HCT116 (cell line): ENCODE results near the gene PFDN2. TPM values are rescaled to one million over a fixed set of nuclear protein-coding genes. Genes with fewer than 3 reads are reported as not detected.

Experiments
- ATAC-seq: fragments of 200-7000 bp; cut with Tn5 transposase; 2 replicates; pipeline ENCODE4 v1.9.1; 2020; ENCODE audit warnings: mild to moderate bottlenecking, moderate library complexity
- BruUV-seq: library from RNA; stranded (reverse); fragments of 400-500 nt; replicated peaks from 2 replicates; lab custom pipeline; 2021; lab: Mats Ljungman, UMichigan
- CTCF ChIA-PET: fragments of 300-600 bp; sonication (Branson Sonifier 250); formaldehyde crosslinking; loops from one replicate; lab custom pipeline; 2021; ENCODE audit warnings: antibody characterized with exemption; lab: Charles Lee
- POLR2A ChIA-PET: fragments of 300-600, 350-600 bp; sonication (Branson Sonifier 250); formaldehyde crosslinking; loops from one replicate; lab custom pipeline; 2021; ENCODE audit warnings: antibody characterized with exemption; lab: Charles Lee
- RAD21 ChIA-PET, 2 experiments: fragments of 300-600 bp; sonication (Branson Sonifier 250); formaldehyde crosslinking; loops; one replicate each; lab custom pipeline; 2023; ENCODE audit warnings: low total read pairs in 2 of 2; ENCODE audit not compliant: uncharacterized antibody in 2 of 2, unreplicated experiment in 2 of 2, low non-redundant PET in 1 of 2; lab: Charles Lee
- DNase-seq: peaks from one replicate; pipeline ENCODE4 v3.0.0-alpha.2; 2010; ENCODE audit warnings: low read depth, low spot score
- H2AFZ ChIP-seq: fragments of 200-600 bp; shearing (Covaris generic), sonication (generic); 2 replicates; pipeline ENCODE4 v1.6.1; 2017; ENCODE audit warnings: low read depth, mixed run types, mixed read lengths, antibody characterized with exemption, low read length; ENCODE audit not compliant: poor library complexity, severe bottlenecking
- H3K27ac ChIP-seq: 2 replicates; pipeline ENCODE4 v1.5.1; 2012; ENCODE audit warnings: low read depth, low read length
- H3K27me3 ChIP-seq: fragments of 200-600 bp; sonication (generic); 2 replicates; pipeline ENCODE4 v1.6.1; 2016; ENCODE audit warnings: mixed run types, low read length, mixed read lengths; ENCODE audit not compliant: insufficient read depth
- H3K36me3 ChIP-seq, 2 experiments: fragments of 200-500 bp in 1 of 2; fragments of 200-600 bp in 1 of 2; sonication (Bioruptor generic) in 1 of 2; sonication (generic) in 1 of 2; 2 replicates each; pipeline versions ENCODE4 v1.5.1 to v1.6.1; 2014 to 2016; ENCODE audit warnings: low read length in 2 of 2, inconsistent platforms in 1 of 2, mixed read lengths in 1 of 2, mixed run types in 1 of 2; ENCODE audit not compliant: insufficient read depth in 2 of 2, control insufficient read depth in 1 of 2
- H3K4me1 ChIP-seq, 2 experiments: fragments of 200-600 bp in 1 of 2; sonication (generic) in 1 of 2; 2 replicates each; pipeline versions ENCODE4 v1.5.1 to v1.6.1; 2012 to 2017; ENCODE audit warnings: low read length in 2 of 2, inconsistent platforms in 1 of 2, mild to moderate bottlenecking in 1 of 2, mixed read lengths in 1 of 2, mixed run types in 1 of 2, moderate library complexity in 1 of 2; ENCODE audit not compliant: insufficient read depth in 2 of 2, control insufficient read depth in 1 of 2
- H3K4me2 ChIP-seq: fragments of 200-600 bp; sonication (generic); 2 replicates; pipeline ENCODE4 v1.6.1; 2017; ENCODE audit warnings: mixed run types, low read length, mixed read lengths
- H3K4me3 ChIP-seq, 2 experiments: fragments of 200-600 bp in 1 of 2; sonication (generic) in 1 of 2; replicated peaks in 1 of 2; 2 replicates each; pipeline ENCODE4 v1.5.1; 2011 to 2016; ENCODE audit warnings: low read length in 2 of 2, control low read depth in 1 of 2, low read depth in 1 of 2, mild to moderate bottlenecking in 1 of 2, mixed read lengths in 1 of 2, mixed run types in 1 of 2
- H3K79me2 ChIP-seq: fragments of 200-600 bp; sonication (generic); 2 replicates; pipeline ENCODE4 v1.6.1; 2017; ENCODE audit warnings: mild to moderate bottlenecking, mixed run types, low read length, moderate library complexity, mixed read lengths; ENCODE audit not compliant: insufficient read depth
- H3K9ac ChIP-seq: fragments of 200-600 bp; sonication (generic); 2 replicates; pipeline ENCODE4 v1.6.1; 2016; ENCODE audit warnings: low read length, mixed read lengths
- H3K9me2 ChIP-seq: fragments of 200-600 bp; sonication (generic), shearing (Covaris generic); 2 replicates; pipeline ENCODE4 v1.6.1; 2017; ENCODE audit warnings: mixed run types, mild to moderate bottlenecking, moderate library complexity; ENCODE audit not compliant: insufficient read depth
- H3K9me3 ChIP-seq, 2 experiments: fragments of 200-500 bp in 1 of 2; fragments of 200-600 bp in 1 of 2; sonication (Bioruptor generic) in 1 of 2; sonication (generic) in 1 of 2; 2 replicates each; pipeline ENCODE4 v1.6.1; 2014 to 2017; ENCODE audit warnings: low read length in 2 of 2, mixed read lengths in 2 of 2, inconsistent platforms in 1 of 2, low read depth in 1 of 2, mild to moderate bottlenecking in 1 of 2, mixed run types in 1 of 2, moderate library complexity in 1 of 2; ENCODE audit not compliant: control insufficient read depth in 1 of 2, insufficient read depth in 1 of 2
- H4K20me1 ChIP-seq: fragments of 200-600 bp; sonication (generic), shearing (Covaris generic); 2 replicates; pipeline ENCODE4 v1.6.1; 2017; ENCODE audit warnings: mixed run types, mild to moderate bottlenecking, moderate library complexity; ENCODE audit not compliant: insufficient read depth
- ELF1 ChIP-seq: IDR thresholded peaks from 2 replicates; pipeline ENCODE4 v1.6.1; 2012; ENCODE audit warnings: low read depth, borderline replicate concordance
- EZH2phosphoT487 ChIP-seq: fragments of 200-600 bp; IDR thresholded peaks from 2 replicates; pipeline ENCODE4 v1.6.1; 2018; ENCODE audit warnings: antibody characterized with exemption, borderline replicate concordance
- RAD21 ChIP-seq: IDR thresholded peaks from 2 replicates; pipeline ENCODE4 v1.6.1; 2012; ENCODE audit warnings: low read depth, mild to moderate bottlenecking
- SRF ChIP-seq: IDR thresholded peaks from 2 replicates; pipeline ENCODE4 v1.6.1; 2012; ENCODE audit warnings: low read depth
- YY1 ChIP-seq: IDR thresholded peaks from 2 replicates; pipeline ENCODE4 v1.6.1; 2011; ENCODE audit warnings: low read length, low read depth, moderate library complexity, mild to moderate bottlenecking; ENCODE audit not compliant: insufficient replicate concordance; ENCODE audit errors: extremely low read depth
- intact Hi-C: fragments of 100-400 bp; cut with micrococcal nuclease; formaldehyde crosslinking; loops from 2 replicates; pipeline ENCODE4 v1.10.0; 2022
- total RNA-seq: library from RNA; stranded (reverse); gene quantifications from one replicate; pipeline ENCODE4 v1.2.1, GENCODE V29; 2021; ENCODE audit not compliant: unreplicated experiment
- TF ChIP-seq, protein P1 (sequence below): IDR thresholded peaks from 2 replicates; pipeline ENCODE4 v1.6.1; 2011; ENCODE audit warnings: mild to moderate bottlenecking, low read length, moderate library complexity; ENCODE audit not compliant: insufficient replicate concordance; ENCODE audit errors: extremely low read depth
- TF ChIP-seq, protein P2 (sequence below): IDR thresholded peaks from 2 replicates; pipeline ENCODE4 v1.6.1; 2012

The PFDN2 gene
- total RNA-seq, 1 experiment from 2014 or later, result 179 TPM

DNA sequence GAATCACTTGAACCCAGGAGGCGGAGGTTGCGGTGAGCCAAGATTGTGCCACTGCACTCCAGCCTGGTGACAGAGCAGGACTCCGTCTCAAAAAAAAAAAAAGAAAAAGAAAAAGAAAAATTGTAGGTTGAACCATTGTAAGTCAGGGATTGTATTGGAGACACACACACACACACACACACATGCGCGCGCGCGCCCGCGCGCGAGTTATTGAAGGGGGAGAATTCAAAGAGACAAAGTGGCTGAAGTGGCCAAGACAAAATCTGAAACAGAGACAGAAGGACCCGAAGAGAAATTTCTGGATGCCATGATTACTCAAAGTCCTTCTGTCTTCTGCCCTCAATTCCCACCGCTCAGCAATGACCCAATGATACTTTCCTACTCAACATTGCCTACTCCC lies 23.4 kb downstream of the PFDN2 start:
- H3K36me3 ChIP-seq, result peaks cover 0 to under 1% of the 10 kb centered on the region in 2 experiments; a peak in 1 of 4 replicates
- H3K27me3 ChIP-seq, result no peaks in the 10 kb centered on the region
- intact Hi-C loops, result no loop called here
- no peaks in the 10 kb centered on the region for H3K79me2 ChIP-seq
- TF ChIP-seq ELF1, result no peak
- TF ChIP-seq YY1, result no peak
- no peak for TF ChIP-seq RAD21
- TF ChIP-seq, protein P1, sequence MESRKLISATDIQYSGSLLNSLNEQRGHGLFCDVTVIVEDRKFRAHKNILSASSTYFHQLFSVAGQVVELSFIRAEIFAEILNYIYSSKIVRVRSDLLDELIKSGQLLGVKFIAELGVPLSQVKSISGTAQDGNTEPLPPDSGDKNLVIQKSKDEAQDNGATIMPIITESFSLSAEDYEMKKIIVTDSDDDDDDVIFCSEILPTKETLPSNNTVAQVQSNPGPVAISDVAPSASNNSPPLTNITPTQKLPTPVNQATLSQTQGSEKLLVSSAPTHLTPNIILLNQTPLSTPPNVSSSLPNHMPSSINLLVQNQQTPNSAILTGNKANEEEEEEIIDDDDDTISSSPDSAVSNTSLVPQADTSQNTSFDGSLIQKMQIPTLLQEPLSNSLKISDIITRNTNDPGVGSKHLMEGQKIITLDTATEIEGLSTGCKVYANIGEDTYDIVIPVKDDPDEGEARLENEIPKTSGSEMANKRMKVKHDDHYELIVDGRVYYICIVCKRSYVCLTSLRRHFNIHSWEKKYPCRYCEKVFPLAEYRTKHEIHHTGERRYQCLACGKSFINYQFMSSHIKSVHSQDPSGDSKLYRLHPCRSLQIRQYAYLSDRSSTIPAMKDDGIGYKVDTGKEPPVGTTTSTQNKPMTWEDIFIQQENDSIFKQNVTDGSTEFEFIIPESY, result no peak
- TF ChIP-seq, protein P2, sequence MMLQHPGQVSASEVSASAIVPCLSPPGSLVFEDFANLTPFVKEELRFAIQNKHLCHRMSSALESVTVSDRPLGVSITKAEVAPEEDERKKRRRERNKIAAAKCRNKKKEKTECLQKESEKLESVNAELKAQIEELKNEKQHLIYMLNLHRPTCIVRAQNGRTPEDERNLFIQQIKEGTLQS, result no peak
- no peak for TF ChIP-seq EZH2phosphoT487
- TF ChIP-seq SRF, result no peak
- H3K4me3 ChIP-seq, result no peak overlapping the region
- no peaks in the 10 kb centered on the region for H4K20me1 ChIP-seq
- H2AFZ ChIP-seq, result no peak overlapping the region
- H3K27ac ChIP-seq, result no peak overlapping the region
- DNase-seq (no peak), ATAC-seq (no peak)
- CTCF ChIA-PET, result interaction anchor here (1.0 kb wide), 1 partner anchor 23 kb away, joined by 3 read pairs; no protein-coding TSS in a partner anchor
- H3K4me2 ChIP-seq, result no peak overlapping the region
- H3K4me1 ChIP-seq, result peaks cover 10 to 53% of the 10 kb centered on the region in 2 experiments
- RAD21 ChIA-PET, result no interaction called here
- H3K9me2 ChIP-seq, result no peaks in the 10 kb centered on the region
- no peaks in the 10 kb centered on the region for H3K9me3 ChIP-seq
- POLR2A ChIA-PET, result no interaction called here
- no peak overlapping the region for H3K9ac ChIP-seq
- BruUV-seq, result no TSS peak
